Measurements from ENCODE around the gene RBM4. TPM values are rescaled to one million over a fixed set of nuclear protein-coding genes. Genes with fewer than 3 reads are reported as not detected.

The RBM4 gene
- total RNA-seq, 1 experiment from 2014 or later, result 245 TPM

GRCh38 chr11:66626382-66626781 is 12.1 kb upstream of the RBM4 start:
- Histone ChIP-seq H3K4me3 (ENCODE audit: low read depth, low read length, poor library complexity, severe bottlenecking) (no peak overlapping the region), H3K27me3 (replicated peaks; ENCODE audit: insufficient read depth, low read depth, low read length, poor library complexity) (no peaks in the 10 kb centered on the region), H3K4me1 (ENCODE audit: insufficient read depth, low read length, poor library complexity, severe bottlenecking) (no peaks in the 10 kb centered on the region), H3K27ac (ENCODE audit: low read depth, low read length, poor library complexity, severe bottlenecking) (no peak overlapping the region), H3K36me3 (ENCODE audit: insufficient read depth, low read length, poor library complexity, severe bottlenecking) (peaks cover 92% of the 10 kb centered on the region), H3K9me3 (ENCODE audit: low read depth, low read length, poor library complexity, severe bottlenecking) (no peaks in the 10 kb centered on the region)
- no peak for DNase-seq (ENCODE audit: low spot score)
- no TSS peak for BruUV-seq (replicated peaks)
- TF ChIP-seq EZH2 (IDR thresholded peaks at IDR 0.05; ENCODE audit: borderline replicate concordance, low read depth, low read length, poor library complexity, severe bottlenecking) (no peak), CTCF (conservative IDR thresholded peaks at IDR 0.05; ENCODE audit: low read depth, low read length) (no peak)
- intact Hi-C loops (cut with micrococcal nuclease; ENCODE audit: unreplicated experiment), result no loop called here
- POLR2A ChIA-PET (ENCODE audit: low non-redundant PET), result no interaction called here
- CTCF ChIA-PET, result no interaction called here

GRCh38 chr11:66626926-66627325 is 11.6 kb upstream of the RBM4 start:
- Histone ChIP-seq H3K9me3 (ENCODE audit: low read depth, low read length, poor library complexity, severe bottlenecking) (no peaks in the 10 kb centered on the region), H3K4me1 (ENCODE audit: insufficient read depth, low read length, poor library complexity, severe bottlenecking) (no peaks in the 10 kb centered on the region), H3K4me3 (ENCODE audit: low read depth, low read length, poor library complexity, severe bottlenecking) (no peak overlapping the region), H3K36me3 (ENCODE audit: insufficient read depth, low read length, poor library complexity, severe bottlenecking) (peaks cover 91% of the 10 kb centered on the region), H3K27ac (ENCODE audit: low read depth, low read length, poor library complexity, severe bottlenecking) (no peak overlapping the region), H3K27me3 (replicated peaks; ENCODE audit: insufficient read depth, low read depth, low read length, poor library complexity) (no peaks in the 10 kb centered on the region)
- intact Hi-C loops (cut with micrococcal nuclease; ENCODE audit: unreplicated experiment), result no loop called here
- no peak for DNase-seq (ENCODE audit: low spot score)
- POLR2A ChIA-PET (ENCODE audit: low non-redundant PET), result interaction anchor here (0.6 kb wide), 1 partner anchor 10 kb away, joined by 5 read pairs; the partner anchor contains the start of gene RBM14
- no peak for TF ChIP-seq CTCF (conservative IDR thresholded peaks at IDR 0.05; ENCODE audit: low read depth, low read length)
- TF ChIP-seq EZH2 (IDR thresholded peaks at IDR 0.05; ENCODE audit: borderline replicate concordance, low read depth, low read length, poor library complexity, severe bottlenecking), result no peak
- CTCF ChIA-PET, result no interaction called here
- no TSS peak for BruUV-seq (replicated peaks)

GRCh38 chr11:66628061-66628603 is 10.4 kb upstream of the RBM4 start:
- Histone ChIP-seq H3K27me3 (replicated peaks; ENCODE audit: insufficient read depth, low read depth, low read length, poor library complexity) (no peaks in the 10 kb centered on the region), H3K27ac (ENCODE audit: low read depth, low read length, poor library complexity, severe bottlenecking) (no peak overlapping the region), H3K36me3 (ENCODE audit: insufficient read depth, low read length, poor library complexity, severe bottlenecking) (peaks cover 91% of the 10 kb centered on the region), H3K9me3 (ENCODE audit: low read depth, low read length, poor library complexity, severe bottlenecking) (no peaks in the 10 kb centered on the region), H3K4me3 (ENCODE audit: low read depth, low read length, poor library complexity, severe bottlenecking) (no peak overlapping the region), H3K4me1 (ENCODE audit: insufficient read depth, low read length, poor library complexity, severe bottlenecking) (no peaks in the 10 kb centered on the region)
- no peak for TF ChIP-seq EZH2 (IDR thresholded peaks at IDR 0.05; ENCODE audit: borderline replicate concordance, low read depth, low read length, poor library complexity, severe bottlenecking)
- no peak for TF ChIP-seq CTCF (conservative IDR thresholded peaks at IDR 0.05; ENCODE audit: low read depth, low read length)
- ChIA-PET POLR2A (ENCODE audit: low non-redundant PET) (interaction anchor here (1.1 kb wide), 1 partner anchor 10 kb away, joined by 6 read pairs; the partner anchor contains the start of gene RBM4), CTCF (no interaction called here)
- BruUV-seq (replicated peaks), result no TSS peak
- intact Hi-C loops (cut with micrococcal nuclease; ENCODE audit: unreplicated experiment), result no loop called here
- DNase-seq (ENCODE audit: low spot score), result no peak
